MCF 10A (cell line): ENCODE data around the gene LILRB4. TPM values are rescaled to one million over a fixed set of nuclear protein-coding genes. Genes with fewer than 3 reads are reported as not detected.

Experiments used
- BruUV-seq: library from RNA; stranded (reverse); fragments of 400-500 nt; replicated peaks from 2 replicates; lab custom pipeline; 2021; lab: Mats Ljungman, UMichigan
- CTCF ChIA-PET: fragments of 300-600 bp; sonication (Branson Sonifier 250); formaldehyde crosslinking; extraction: SDS; loops from one replicate; lab custom pipeline; 2021; ENCODE audit warnings: antibody characterized with exemption, inconsistent platforms; lab: Yijun Ruan, JAX
- POLR2A ChIA-PET: fragments of 300-600, 350-650 bp; sonication (Branson Sonifier 250); formaldehyde crosslinking; extraction: SDS; loops from one replicate; lab custom pipeline; 2020; ENCODE audit warnings: antibody characterized with exemption, inconsistent platforms; lab: Yijun Ruan, JAX
- DNase-seq: peaks from one replicate; pipeline ENCODE4 v3.0.0-alpha.2; 2018; ENCODE audit not compliant: unreplicated experiment
- H3K27ac Mint-ChIP-seq: one replicate; pipeline ENCODE4 v1.8.0; 2022; ENCODE audit warnings: mild to moderate bottlenecking, low read depth, mixed read lengths; ENCODE audit not compliant: unreplicated experiment
- H3K27me3 Mint-ChIP-seq: one replicate; pipeline ENCODE4 v1.8.0; 2022; ENCODE audit warnings: mixed read lengths; ENCODE audit not compliant: insufficient read depth, unreplicated experiment
- H3K36me3 Mint-ChIP-seq: one replicate; pipeline ENCODE4 v1.8.0; 2022; ENCODE audit warnings: mild to moderate bottlenecking, moderate library complexity, mixed read lengths; ENCODE audit not compliant: insufficient read depth, unreplicated experiment
- H3K4me1 Mint-ChIP-seq: one replicate; pipeline ENCODE4 v1.8.0; 2022; ENCODE audit warnings: mixed read lengths; ENCODE audit not compliant: insufficient read depth, unreplicated experiment
- H3K4me3 Mint-ChIP-seq: one replicate; pipeline ENCODE4 v1.8.0; 2022; ENCODE audit warnings: mild to moderate bottlenecking, moderate library complexity, mixed read lengths; ENCODE audit not compliant: unreplicated experiment
- H3K9me3 Mint-ChIP-seq: one replicate; pipeline ENCODE4 v1.8.0; 2022; ENCODE audit warnings: mixed read lengths; ENCODE audit not compliant: unreplicated experiment
- intact Hi-C: fragments of 100-400 bp; cut with micrococcal nuclease; formaldehyde crosslinking; loops from 2 replicates; pipeline ENCODE4 v1.14.1; 2022
- total RNA-seq: library from RNA; stranded (reverse); gene quantifications from 2 replicates; pipeline ENCODE4 v1.2.3, GENCODE V29; 2022
- TF ChIP-seq, protein P1 (sequence below): fragments of 200-600 bp; IDR thresholded peaks from one replicate; pipeline ENCODE4 v1.8.0; 2022; ENCODE audit warnings: antibody characterized with exemption, mild to moderate bottlenecking; ENCODE audit not compliant: unreplicated experiment

LILRB4 gene
- total RNA-seq, 1 experiment from 2014 or later = not detected

DNA sequence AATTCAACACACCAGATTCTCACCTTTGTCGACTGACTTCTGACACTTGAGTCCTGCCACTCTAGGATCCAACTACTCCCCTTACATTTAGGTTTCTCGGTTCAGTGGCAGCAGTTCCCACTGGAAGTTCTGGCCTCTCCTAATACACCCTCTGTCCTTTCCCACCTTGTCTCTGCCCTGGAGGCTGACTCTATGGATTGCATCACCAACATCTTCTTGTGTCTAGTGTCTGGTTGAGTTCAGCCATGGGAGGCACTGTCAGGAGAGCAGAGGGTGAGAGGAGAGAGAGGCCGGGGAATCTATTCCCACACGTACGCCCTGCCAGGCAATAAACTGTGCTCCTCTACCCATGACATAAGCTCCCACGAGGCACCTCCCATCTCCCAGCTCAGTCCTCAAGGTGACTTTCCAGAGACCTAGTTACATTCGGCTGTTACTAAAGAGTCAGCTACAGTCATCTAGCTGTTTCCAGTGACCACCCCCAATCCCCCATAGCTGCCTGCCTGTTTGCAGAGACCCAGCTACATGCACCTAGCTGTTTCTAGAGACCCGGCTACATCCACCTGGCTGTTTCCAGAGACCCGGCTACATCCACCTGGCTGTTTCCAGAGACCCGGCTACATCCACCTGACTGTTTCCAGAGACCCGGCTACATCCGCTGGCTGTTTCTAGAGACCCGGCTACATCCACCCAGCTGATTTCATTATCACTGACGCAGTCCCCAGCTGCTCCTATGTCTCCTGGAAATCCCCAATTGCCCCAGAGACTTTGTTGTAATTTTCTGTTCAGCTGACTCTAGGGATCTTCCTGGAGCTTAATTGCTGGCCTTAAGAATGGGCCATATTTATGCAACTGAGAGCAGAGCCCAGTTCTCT lies 8.1 kb upstream of the LILRB4 start:
- Mint-ChIP-seq H3K9me3 (peaks cover 16% of the 10 kb centered on the region), H3K4me3 (no peak overlapping the region), H3K36me3 (no peaks in the 10 kb centered on the region), H3K27ac (no peak overlapping the region), H3K4me1 (no peaks in the 10 kb centered on the region), H3K27me3 (no peaks in the 10 kb centered on the region)
- DNase-seq = no peak
- TF ChIP-seq, protein P1, sequence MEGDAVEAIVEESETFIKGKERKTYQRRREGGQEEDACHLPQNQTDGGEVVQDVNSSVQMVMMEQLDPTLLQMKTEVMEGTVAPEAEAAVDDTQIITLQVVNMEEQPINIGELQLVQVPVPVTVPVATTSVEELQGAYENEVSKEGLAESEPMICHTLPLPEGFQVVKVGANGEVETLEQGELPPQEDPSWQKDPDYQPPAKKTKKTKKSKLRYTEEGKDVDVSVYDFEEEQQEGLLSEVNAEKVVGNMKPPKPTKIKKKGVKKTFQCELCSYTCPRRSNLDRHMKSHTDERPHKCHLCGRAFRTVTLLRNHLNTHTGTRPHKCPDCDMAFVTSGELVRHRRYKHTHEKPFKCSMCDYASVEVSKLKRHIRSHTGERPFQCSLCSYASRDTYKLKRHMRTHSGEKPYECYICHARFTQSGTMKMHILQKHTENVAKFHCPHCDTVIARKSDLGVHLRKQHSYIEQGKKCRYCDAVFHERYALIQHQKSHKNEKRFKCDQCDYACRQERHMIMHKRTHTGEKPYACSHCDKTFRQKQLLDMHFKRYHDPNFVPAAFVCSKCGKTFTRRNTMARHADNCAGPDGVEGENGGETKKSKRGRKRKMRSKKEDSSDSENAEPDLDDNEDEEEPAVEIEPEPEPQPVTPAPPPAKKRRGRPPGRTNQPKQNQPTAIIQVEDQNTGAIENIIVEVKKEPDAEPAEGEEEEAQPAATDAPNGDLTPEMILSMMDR = no peak
- ChIA-PET POLR2A (no interaction called here), CTCF (interaction anchor here (0.6 to 4.8 kb wide), 12 partner anchors 9 to 462 kb away, joined by 3 to 84 read pairs (median 4); partner anchors contain the start of gene LILRB4)
- intact Hi-C loops = no loop called here
- no TSS peak for BruUV-seq

DNA sequence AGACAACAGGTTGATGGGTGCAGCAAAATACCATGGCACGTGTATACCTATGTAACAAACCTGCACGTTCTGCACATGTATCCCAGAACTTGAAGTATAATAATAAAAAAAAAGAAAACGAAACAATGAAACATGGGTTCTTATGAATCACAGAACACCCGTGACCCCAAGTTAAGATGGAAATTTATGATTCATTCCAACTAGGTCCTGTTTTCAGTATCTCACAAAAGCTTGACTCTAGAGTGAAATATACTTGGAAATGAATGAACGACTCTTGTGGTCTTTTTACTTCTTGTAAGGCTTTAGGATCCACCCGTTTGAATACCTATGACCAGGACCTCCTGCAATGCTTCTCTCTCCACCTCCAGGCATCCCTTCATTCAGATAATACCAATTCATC lies 3.5 kb upstream of the LILRB4 start:
- no peak overlapping the region for H3K27ac Mint-ChIP-seq
- TF ChIP-seq, protein P1 = no peak
- DNase-seq = no peak
- H3K4me3 Mint-ChIP-seq = no peak overlapping the region
- intact Hi-C loops = no loop called here
- no peaks in the 10 kb centered on the region for H3K27me3 Mint-ChIP-seq
- no peaks in the 10 kb centered on the region for H3K36me3 Mint-ChIP-seq
- H3K4me1 Mint-ChIP-seq = no peaks in the 10 kb centered on the region
- ChIA-PET POLR2A (interaction anchor here (0.6 kb wide), 1 partner anchor 212 kb away, joined by 3 read pairs; no protein-coding TSS in a partner anchor), CTCF (interaction anchor here (0.8 to 1.2 kb wide), 2 partner anchors 14 to 18 kb away, joined by 3 read pairs; no protein-coding TSS in a partner anchor)
- no TSS peak for BruUV-seq
- peaks cover 35% of the 10 kb centered on the region for H3K9me3 Mint-ChIP-seq

DNA sequence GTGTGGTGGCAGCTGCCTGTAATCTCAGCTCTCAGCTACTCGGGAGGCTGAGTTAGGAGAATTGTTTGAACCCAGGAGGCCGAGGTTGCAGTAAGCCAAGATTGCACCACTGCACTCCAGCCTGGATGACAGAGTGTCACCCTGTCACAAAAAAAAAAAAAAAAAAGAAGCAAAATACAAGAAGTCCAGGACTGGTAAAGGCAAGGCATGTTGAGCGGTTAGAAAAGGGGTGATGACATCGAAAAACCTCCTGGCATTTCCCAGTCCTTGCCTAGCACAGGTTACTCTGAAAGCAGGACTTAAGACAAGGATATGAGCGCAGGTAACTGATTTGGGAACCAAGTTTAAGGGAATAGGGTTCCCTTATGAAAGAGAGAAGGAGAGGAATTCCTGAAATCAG lies 2.5 kb upstream of the LILRB4 start:
- DNase-seq = no peak

DNA sequence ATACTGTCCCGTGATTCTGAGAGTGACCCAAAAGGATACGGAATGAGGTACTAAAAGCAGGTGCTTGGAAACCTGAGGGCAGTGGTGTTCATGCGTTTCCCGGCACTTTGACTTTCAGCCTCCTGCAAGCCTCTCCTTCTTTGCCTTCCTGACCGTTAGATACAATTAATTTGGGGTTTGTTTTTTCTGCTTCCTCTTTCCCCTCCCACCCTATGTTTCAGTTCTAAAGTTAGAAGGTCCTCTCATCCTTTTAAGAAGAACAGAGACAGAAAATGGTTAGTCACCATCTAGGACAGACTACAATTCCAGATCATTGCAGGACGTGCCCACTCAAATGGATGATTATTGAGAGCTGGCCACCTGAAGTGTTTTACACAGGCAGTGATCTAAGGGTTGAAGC lies 1.8 kb upstream of the LILRB4 start:
- TF ChIP-seq, protein P1 = no peak
- Mint-ChIP-seq H3K36me3 (no peaks in the 10 kb centered on the region), H3K27me3 (no peaks in the 10 kb centered on the region), H3K4me1 (no peaks in the 10 kb centered on the region), H3K9me3 (peaks cover 30% of the 10 kb centered on the region), H3K27ac (no peak overlapping the region), H3K4me3 (no peak overlapping the region)
- no TSS peak for BruUV-seq
- intact Hi-C loops = no loop called here
- DNase-seq = no peak
- POLR2A ChIA-PET = no interaction called here
- CTCF ChIA-PET = interaction anchor here (0.5 to 2.0 kb wide), 4 partner anchors 12 to 258 kb away, joined by 3 to 5 read pairs (median 3); no protein-coding TSS in a partner anchor

More for the DNA sequence above, 2.5 kb upstream of the LILRB4 start:
- Mint-ChIP-seq H3K4me3 (no peak overlapping the region), H3K9me3 (peaks cover 35% of the 10 kb centered on the region), H3K36me3 (no peaks in the 10 kb centered on the region), H3K27me3 (no peaks in the 10 kb centered on the region), H3K27ac (no peak overlapping the region), H3K4me1 (no peaks in the 10 kb centered on the region)
- POLR2A ChIA-PET = no interaction called here
- BruUV-seq = no TSS peak
- intact Hi-C loops = no loop called here
- TF ChIP-seq, protein P1 = no peak
- CTCF ChIA-PET = no interaction called here
